DOHH2 (cell line): ENCODE results near the gene SGCD.

Experiments
- H3F3A ChIP-seq: fragments of 200-600 bp; sonication (generic), shearing (Covaris generic); 2 replicates; pipeline ENCODE4 v1.6.0; 2016; ENCODE audit warnings: antibody characterized with exemption, mild to moderate bottlenecking; ENCODE audit not compliant: control insufficient read depth, insufficient read depth
- H3K27ac ChIP-seq: fragments of 200-600 bp; sonication (generic); 2 replicates; pipeline ENCODE4 v1.5.1; 2014; ENCODE audit warnings: low read depth, mild to moderate bottlenecking, low read length, moderate library complexity
- H3K27me3 ChIP-seq: fragments of 200-600 bp; sonication (generic); 2 replicates; pipeline ENCODE4 v1.6.1; 2014; ENCODE audit warnings: mild to moderate bottlenecking, low read length, mixed read lengths; ENCODE audit not compliant: control insufficient read depth
- H3K36me3 ChIP-seq: fragments of 200-600 bp; sonication (generic); 2 replicates; pipeline ENCODE4 v1.6.1; 2014; ENCODE audit warnings: mild to moderate bottlenecking, low read length, moderate library complexity, mixed read lengths; ENCODE audit not compliant: control insufficient read depth
- H3K4me1 ChIP-seq: fragments of 200-600 bp; sonication (generic); 2 replicates; pipeline ENCODE4 v1.6.1; 2014; ENCODE audit warnings: mild to moderate bottlenecking, low read length, mixed read lengths; ENCODE audit not compliant: control insufficient read depth
- H3K4me2 ChIP-seq: fragments of 200-600 bp; sonication (generic); 2 replicates; pipeline ENCODE4 v1.6.0; 2014; ENCODE audit warnings: mild to moderate bottlenecking, low read length, moderate library complexity
- H3K4me3 ChIP-seq: fragments of 200-600 bp; sonication (generic); 2 replicates; pipeline ENCODE4 v1.5.1; 2014; ENCODE audit warnings: mild to moderate bottlenecking, low read length, mixed read lengths
- H3K79me2 ChIP-seq: fragments of 200-600 bp; sonication (generic); 2 replicates; pipeline ENCODE4 v1.6.1; 2014; ENCODE audit warnings: mild to moderate bottlenecking, low read length, mixed read lengths; ENCODE audit not compliant: control insufficient read depth
- H3K9me2 ChIP-seq: fragments of 200-600 bp; sonication (generic); replicated peaks from 2 replicates; pipeline ENCODE4 v1.6.1; 2014; ENCODE audit warnings: mild to moderate bottlenecking, low read length, mixed read lengths; ENCODE audit not compliant: control insufficient read depth
- H3K9me3 ChIP-seq: fragments of 200-600 bp; sonication (generic); 2 replicates; pipeline ENCODE4 v1.6.1; 2014; ENCODE audit warnings: antibody characterized with exemption, low read length, mixed read lengths; ENCODE audit not compliant: control insufficient read depth, insufficient read depth
- H4K20me1 ChIP-seq: fragments of 200-600 bp; sonication (generic); 2 replicates; pipeline ENCODE4 v1.6.0; 2014; ENCODE audit warnings: low read depth, mild to moderate bottlenecking, antibody characterized with exemption, low read length, moderate library complexity; ENCODE audit not compliant: control insufficient read depth, insufficient read depth
- CTCF ChIP-seq: fragments of 200-600 bp; sonication (generic); IDR thresholded peaks from one replicate; pipeline ENCODE4 v1.5.1; 2014; ENCODE audit warnings: antibody characterized with exemption, mild to moderate bottlenecking, low read depth, low read length; ENCODE audit not compliant: poor library complexity, severe bottlenecking
- EZH2phosphoT487 ChIP-seq: fragments of 200-600 bp; sonication (generic); IDR thresholded peaks from 2 replicates; pipeline ENCODE4 v1.6.1; 2017; ENCODE audit warnings: borderline replicate concordance, mild to moderate bottlenecking, antibody characterized with exemption, low read length, moderate library complexity, mixed read lengths

SGCD gene

GRCh38 chr5:156758011-156758791 lies 431.2 kb downstream of the SGCD start:
- H3K9me3 ChIP-seq = no peaks in the 10 kb centered on the region
- no peaks in the 10 kb centered on the region for H4K20me1 ChIP-seq
- no peak overlapping the region for H3K4me3 ChIP-seq
- TF ChIP-seq CTCF (no peak), EZH2phosphoT487 (no peak)
- peaks cover 11% of the 10 kb centered on the region for H3K4me1 ChIP-seq
- no peaks in the 10 kb centered on the region for H3F3A ChIP-seq
- H3K36me3 ChIP-seq = no peaks in the 10 kb centered on the region
- H3K27me3 ChIP-seq = no peaks in the 10 kb centered on the region
- no peaks in the 10 kb centered on the region for H3K9me2 ChIP-seq
- no peaks in the 10 kb centered on the region for H3K79me2 ChIP-seq
- no peak overlapping the region for H3K27ac ChIP-seq
- H3K4me2 ChIP-seq = no peak overlapping the region

- H3K36me3 ChIP-seq = no peaks in the 10 kb centered on the region
- no peaks in the 10 kb centered on the region for H3K9me2 ChIP-seq
- H3K27ac ChIP-seq = no peak overlapping the region
- no peak overlapping the region for H3K4me2 ChIP-seq
- no peak overlapping the region for H3K4me3 ChIP-seq
- H3K4me1 ChIP-seq = peaks cover 11% of the 10 kb centered on the region
- no peaks in the 10 kb centered on the region for H3K79me2 ChIP-seq
- H3F3A ChIP-seq = no peaks in the 10 kb centered on the region
- H3K9me3 ChIP-seq = no peaks in the 10 kb centered on the region
- TF ChIP-seq CTCF (no peak), EZH2phosphoT487 (no peak)
- H4K20me1 ChIP-seq = no peaks in the 10 kb centered on the region
- H3K27me3 ChIP-seq = no peaks in the 10 kb centered on the region
These were observed 432.2 kb downstream of the SGCD start for GRCh38 chr5:156759156-156759555.

GRCh38 chr5:156762771-156763170 lies 435.8 kb downstream of the SGCD start:
- no peaks in the 10 kb centered on the region for H3F3A ChIP-seq
- H3K4me1 ChIP-seq = no peaks in the 10 kb centered on the region
- H3K79me2 ChIP-seq = no peaks in the 10 kb centered on the region
- no peaks in the 10 kb centered on the region for H3K9me3 ChIP-seq
- no peak overlapping the region for H3K27ac ChIP-seq
- H3K4me3 ChIP-seq = no peak overlapping the region
- H3K36me3 ChIP-seq = no peaks in the 10 kb centered on the region
- H3K9me2 ChIP-seq = no peaks in the 10 kb centered on the region
- no peak for TF ChIP-seq CTCF
- TF ChIP-seq EZH2phosphoT487 = no peak
- H3K27me3 ChIP-seq = no peaks in the 10 kb centered on the region
- H4K20me1 ChIP-seq = no peaks in the 10 kb centered on the region
- H3K4me2 ChIP-seq = no peak overlapping the region
